C4-2B (cell line): Measurements from ENCODE around the gene BAZ1B.
"Not testable (repeated sequence)": the region's sequence is repeated elsewhere in the genome, so short reads cannot be mapped to it uniquely, and the experiment has no call there.

Experiments used
- CTCF ChIP-seq: fragments of 450-650 bp; conservative IDR thresholded peaks from 2 replicates; pipeline ENCODE4 v1.5.1; 2017; ENCODE audit warnings: mild to moderate bottlenecking
- ZFX ChIP-seq: fragments of 450-650 bp; IDR thresholded peaks from 2 replicates; pipeline ENCODE4 v1.6.1; 2017

- TF ChIP-seq CTCF, ZFX: not testable (repeated sequence)
These were observed 117.2 kb downstream of the BAZ1B start for GRCh38 chr7:73404860-73405259.
